ENCODE measurements around the gene ZNF280D. TPM values are rescaled to one million over a fixed set of nuclear protein-coding genes. Genes with fewer than 3 reads are reported as not detected.
A peak's percentile ranks its signal among the peaks of the same experiment; 100 is the strongest.
"Not testable (repeated sequence)": the region's sequence is repeated elsewhere in the genome, so short reads cannot be mapped to it uniquely, and the experiment has no call there.

The ZNF280D gene
- 2.3 TPM in 2 replicates for total RNA-seq (2014; rRNA removed; shearing (Covaris generic))
- polyA plus RNA-seq (2015; cell fraction: cytosol; rRNA removed), result 5.5 and 5.9 TPM in 2 replicates
- 14.8 and 16.0 TPM in 2 replicates for polyA plus RNA-seq (2015; cell fraction: nucleus; rRNA removed)

DNA sequence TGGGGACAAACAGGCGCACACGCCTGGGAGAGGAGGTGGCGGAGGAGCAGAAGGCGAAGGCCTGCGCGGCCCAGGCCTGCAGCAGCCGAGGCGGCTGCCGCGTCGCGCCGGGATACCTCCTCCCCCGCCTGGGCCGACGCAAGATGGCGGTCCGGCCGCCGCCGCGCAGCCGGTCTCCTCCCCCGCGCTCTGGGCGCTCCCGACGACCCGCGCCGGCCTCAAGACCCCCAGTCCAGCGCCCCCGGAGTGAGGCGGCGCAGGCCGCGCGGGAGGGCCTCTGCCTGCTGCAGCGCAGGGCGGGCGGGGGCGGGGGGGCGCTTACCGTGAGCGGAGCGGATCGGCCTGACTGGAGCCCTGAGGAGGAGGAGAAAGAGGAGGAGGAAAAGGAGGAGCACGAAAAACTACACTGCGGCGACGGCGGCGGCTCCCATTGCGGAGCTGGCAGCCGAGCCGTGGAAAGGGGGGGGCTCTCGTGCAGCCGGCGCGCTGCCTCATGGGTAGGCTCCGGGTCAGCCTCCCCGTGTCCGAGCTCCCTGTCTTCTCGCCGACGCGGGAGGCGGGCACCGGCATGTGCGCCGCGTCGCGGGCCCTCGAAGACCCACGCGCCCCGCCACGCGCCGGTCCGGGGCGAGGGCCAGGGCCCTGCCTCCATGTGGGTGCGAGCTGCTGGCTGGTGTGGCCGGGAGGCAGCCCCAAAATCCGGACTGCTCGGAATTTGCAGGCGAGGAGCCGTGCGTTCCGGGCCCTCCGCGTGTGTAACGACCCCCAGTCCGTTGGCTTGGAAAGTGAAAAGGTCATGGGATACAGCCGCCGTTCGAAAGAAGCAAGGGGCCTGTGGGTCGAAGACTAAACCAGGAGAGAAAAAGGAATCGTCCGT is at the start of gene ZNF280D:
ZNF280D (minus strand) TSS at position 374 of the 877 bp plus-strand sequence. CDS start 26,400 bp downstream, outside the sequence.
- peak; percentile 54 for DNase-seq (ENCODE audit: low read depth)

DNA sequence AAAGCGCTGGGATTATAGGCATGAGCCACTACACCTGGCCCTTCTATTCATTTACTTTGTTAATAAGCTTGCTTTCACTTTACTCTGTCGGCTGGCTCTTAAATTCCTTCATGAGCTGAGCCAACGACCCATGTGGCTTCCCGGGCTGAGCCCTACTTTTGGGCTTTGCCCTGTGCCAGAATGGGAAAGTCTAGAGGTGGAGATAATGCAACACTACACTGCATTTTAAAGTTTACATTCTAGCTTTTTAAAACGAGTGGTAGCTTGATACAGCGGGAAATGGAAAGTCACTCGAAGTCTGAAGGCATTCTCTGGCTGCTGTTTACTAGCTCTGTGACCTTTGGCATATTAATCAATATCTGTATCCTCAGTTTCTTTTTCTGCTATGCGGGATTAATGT is 49.0 kb upstream of the ZNF280D start:
- no peak for DNase-seq (ENCODE audit: low read depth)

GRCh38 chr15:56781666-56782065 is 48.4 kb upstream of the ZNF280D start:
- no peak for DNase-seq (ENCODE audit: low read depth)

DNA sequence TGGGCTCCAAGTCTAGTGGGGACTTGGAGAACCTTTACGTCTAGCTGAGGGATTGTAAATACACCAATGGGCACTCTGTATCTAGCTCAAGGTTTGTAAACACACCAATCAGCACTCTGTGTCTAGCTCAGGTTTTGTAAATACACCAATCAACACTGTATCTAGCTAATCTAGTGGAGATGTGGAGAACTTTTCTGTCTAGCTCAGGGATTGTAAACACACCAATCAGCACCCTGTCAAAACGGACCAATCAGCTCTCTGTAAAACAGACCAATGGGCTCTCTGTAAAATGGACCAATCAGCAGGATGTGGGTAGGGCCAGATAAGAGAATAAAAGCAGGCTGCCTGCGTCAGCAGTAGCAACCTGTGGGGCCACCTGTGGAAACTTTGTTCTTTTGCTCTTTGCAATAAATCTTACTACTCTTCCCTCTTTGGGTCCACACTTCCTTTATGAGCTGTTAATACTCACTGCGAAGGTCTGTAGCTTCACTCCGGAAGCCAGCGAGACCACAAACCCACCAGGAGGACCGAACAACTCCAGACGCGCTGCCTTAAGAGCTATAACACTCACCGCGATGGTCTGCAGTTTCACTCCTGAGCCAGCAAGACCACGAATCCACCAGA is 46.9 kb upstream of the ZNF280D start:
- DNase-seq (ENCODE audit: low read depth), result not testable (repeated sequence)

DNA sequence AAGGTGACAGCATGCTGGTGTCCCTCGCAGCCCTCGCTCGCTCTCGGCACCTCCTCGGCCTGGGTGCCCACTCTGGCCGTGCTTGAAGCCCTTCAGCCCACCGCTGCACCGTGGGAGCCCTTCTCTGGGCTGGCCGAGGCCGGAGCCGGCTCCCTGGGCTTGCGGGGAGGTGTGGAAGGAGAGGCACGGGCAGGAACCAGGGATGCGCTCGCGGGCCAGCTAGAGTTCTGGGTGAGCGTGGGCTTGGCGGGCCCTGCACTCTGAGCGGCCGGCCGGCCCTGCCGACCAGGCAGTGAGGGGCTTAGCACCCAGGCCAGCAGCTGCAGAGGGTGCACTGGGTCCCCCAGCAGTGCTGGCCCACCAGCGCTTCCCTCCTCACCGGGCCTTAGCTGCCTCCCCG is 46.1 kb upstream of the ZNF280D start:
- DNase-seq (ENCODE audit: low read depth), result not testable (repeated sequence)

GRCh38 chr15:56778761-56779160 is 45.5 kb upstream of the ZNF280D start:
- DNase-seq (ENCODE audit: low read depth), result no peak

DNA sequence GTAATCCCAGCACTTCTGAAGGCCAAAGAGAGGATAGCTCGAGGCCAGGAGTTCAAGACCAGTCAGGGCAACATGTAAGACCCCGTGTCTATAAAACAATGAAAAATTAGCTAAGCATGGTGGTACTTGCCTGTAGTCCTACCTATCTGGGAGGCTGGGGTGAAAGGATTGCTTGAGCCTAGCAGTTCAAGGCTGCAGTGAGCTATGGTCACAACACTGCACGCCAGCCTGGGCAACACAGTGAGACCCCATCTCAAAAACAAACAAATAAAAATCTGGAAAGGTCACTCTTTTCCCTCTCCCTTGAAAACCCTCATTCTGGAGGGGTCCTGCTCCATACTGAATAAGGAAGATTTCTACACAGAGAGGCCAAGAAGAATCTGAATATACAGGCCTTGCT is 43.5 kb upstream of the ZNF280D start:
- DNase-seq (ENCODE audit: low read depth), result no peak

DNA sequence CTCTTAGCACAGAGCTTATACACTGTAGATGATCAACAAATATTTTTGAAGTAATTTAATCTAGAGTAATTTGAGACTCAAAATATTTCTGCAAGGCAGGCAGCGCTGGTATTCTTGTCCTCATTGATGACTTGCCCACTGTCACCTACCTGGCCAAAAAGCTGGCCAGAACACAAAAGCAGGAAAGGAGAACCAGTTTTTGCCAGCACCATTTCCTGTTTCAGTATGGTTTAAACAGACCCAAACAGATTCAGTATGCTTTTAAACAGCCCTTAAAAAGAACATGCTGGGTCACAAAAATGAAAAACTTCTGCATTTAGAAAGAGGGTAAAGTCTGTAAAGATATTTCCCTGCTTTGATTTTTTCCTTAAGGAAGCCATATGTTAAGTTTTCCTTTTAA is 42.3 kb upstream of the ZNF280D start:
- no peak for DNase-seq (ENCODE audit: low read depth)

GRCh38 chr15:56774356-56774755 is 41.0 kb upstream of the ZNF280D start:
- DNase-seq (ENCODE audit: low read depth), result no peak

GRCh38 chr15:56772868-56773639 is 39.7 kb upstream of the ZNF280D start:
- no peak for DNase-seq (ENCODE audit: low read depth)

DNA sequence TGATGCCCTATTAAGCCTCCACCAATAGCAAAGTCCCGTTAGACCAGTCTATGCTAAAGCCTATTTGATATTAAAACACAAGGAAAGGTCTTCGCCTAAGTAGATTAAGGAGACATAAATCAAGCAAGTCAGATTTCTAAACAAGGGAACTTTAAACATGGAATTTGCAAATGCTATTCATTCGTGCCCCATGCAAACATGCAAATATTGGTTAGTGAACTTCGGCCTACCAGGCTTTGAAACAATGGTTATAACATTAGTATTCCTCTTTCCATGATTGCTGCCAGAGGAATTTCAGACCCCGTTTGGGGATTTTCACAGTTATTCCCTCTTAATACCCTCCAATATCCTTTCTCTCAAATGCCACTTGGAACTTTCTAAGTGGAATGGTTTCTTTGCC is 36.9 kb upstream of the ZNF280D start:
- no peak for DNase-seq (ENCODE audit: low read depth)

DNA sequence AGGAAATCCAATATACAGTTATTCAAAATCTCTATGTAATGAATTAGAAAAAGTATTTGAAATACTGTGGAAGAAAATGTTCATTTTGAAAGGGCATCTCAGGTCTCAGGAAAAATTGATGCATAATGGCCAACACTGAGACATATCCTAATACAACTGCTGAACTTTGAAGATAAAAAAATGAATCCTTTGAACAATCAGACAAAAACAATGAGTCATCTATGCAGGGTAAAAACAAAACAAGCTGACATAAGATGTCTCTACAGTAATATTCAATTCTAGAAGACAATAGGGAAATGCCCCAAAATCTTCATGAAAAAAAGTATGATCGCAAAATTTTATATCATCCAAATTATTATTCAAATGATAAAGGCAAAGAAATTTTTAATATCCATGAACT is 34.0 kb upstream of the ZNF280D start:
- DNase-seq (ENCODE audit: low read depth), result no peak

GRCh38 chr15:56765251-56765650 is 31.9 kb upstream of the ZNF280D start:
- DNase-seq (ENCODE audit: low read depth), result peak; percentile 74

DNA sequence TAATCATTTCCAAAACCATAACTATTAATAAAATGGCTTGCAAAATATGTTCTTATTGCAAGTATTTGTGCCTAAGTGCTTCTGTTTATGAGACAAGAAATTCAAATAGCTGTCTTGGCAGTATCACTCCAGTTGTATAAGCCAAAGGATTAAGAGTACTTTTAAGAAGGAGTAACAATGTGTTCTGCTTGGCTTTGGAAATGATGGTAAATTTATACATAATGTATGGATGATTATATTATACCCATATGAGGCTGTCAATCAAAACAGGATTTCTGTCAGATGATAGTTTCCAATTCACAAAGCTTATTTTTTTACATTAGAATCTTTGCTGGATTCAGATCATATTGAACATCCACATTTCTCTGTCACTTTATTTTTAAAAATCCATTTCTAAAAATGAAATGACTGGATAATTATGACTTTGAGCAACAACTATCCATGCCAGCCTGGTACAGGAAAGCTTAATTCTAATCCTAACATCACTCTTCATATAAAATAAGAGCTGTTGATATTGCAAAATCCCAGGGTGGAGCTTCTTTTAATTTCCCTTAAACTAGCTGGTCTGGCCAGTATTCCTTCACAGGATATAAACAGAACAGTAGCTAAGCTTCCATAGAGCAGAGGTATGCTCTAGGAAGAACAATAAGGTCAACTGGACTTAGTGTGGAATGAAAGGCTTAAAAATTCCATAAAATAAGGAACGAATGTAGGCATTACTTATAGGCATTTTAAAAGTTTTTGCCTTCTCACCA is 30.0 kb upstream of the ZNF280D start:
- DNase-seq (ENCODE audit: low read depth), result no peak

- peak; percentile 22 for DNase-seq (ENCODE audit: low read depth)
Observed at GRCh38 chr15:56760186-56760585, 26.9 kb upstream of the ZNF280D start.

GRCh38 chr15:56759450-56759845 is 26.1 kb upstream of the ZNF280D start:
- peak; percentile 93 for DNase-seq (ENCODE audit: low read depth)

DNA sequence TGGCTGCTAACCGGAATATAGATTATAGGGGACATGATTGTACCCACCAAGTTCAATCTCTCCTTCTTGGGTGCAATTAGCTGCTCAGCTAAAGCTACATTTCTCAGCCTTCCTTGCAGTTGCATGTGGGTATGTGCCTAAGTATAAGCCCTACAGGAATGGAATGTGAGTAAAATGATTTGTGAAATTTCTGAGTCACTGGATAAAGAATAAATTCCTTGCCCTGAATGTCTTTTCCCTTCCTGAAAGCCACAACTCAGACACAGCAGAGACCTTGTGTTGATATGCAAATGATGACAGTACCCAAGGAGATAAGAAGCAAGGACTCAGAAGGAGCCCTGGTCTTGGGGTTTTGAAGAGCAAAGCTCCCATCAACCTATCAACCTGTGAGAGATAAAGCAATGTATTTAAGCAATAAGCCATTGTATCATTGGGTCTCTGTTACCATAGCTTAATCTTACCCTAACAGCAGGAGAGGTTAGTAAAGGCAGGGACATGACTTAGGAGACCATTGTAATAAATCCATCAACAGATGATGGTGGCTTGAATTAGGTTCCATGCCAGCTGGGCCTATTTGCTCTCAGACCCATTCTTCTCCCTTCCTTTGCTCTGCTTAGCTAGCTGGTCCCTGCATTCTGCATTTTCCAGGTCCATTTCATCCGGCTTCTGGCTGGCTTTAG is 25.6 kb upstream of the ZNF280D start:
- peak; percentile 87 for DNase-seq (ENCODE audit: low read depth)

DNA sequence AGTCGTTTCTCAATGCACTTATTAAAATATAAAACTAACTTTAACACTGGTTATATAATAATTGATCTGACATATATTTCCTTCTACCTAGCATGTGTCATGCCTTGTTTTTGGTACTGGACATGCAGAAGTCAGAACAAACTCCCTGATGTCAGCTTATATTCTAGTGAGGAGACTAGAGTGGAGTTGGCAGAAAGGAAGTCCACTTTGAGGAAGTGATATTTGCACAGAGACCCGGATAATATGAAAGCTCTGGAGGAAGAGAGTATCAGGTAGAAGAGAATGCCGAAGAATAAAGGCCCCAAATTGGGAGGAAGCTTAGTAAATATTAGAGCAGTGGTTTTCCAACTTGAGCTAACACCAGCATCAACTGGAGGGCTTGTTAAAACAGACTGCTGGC is 24.6 kb upstream of the ZNF280D start:
- no peak for DNase-seq (ENCODE audit: low read depth)

DNA sequence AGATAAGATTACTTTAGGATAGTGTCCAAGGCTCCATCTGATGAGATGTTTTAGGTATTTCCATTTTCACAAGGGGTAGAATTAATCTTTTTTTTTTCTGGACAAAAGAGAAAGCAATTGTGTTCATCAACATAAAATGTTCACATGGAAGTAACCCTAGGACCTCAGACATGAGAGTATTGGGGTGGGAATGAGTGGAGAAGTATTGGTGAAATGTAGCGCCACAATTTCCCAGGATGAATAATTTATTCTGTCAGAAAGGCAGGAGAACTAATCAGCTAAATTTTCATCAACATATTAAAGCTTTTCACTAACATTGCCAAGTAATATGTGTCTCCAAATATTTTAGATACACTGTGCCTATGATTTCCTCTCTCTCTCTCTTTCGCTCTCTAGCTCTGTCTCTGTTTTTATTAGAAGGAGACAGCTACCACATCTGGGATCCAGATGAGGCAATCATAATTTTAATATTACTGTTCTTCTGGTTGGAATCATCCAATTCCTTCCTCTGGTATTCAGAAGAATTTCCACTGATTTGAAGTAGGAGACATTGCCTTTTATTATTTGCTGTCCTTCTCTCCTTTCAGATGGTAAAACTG is 21.6 kb upstream of the ZNF280D start:
- no peak for DNase-seq (ENCODE audit: low read depth)

DNA sequence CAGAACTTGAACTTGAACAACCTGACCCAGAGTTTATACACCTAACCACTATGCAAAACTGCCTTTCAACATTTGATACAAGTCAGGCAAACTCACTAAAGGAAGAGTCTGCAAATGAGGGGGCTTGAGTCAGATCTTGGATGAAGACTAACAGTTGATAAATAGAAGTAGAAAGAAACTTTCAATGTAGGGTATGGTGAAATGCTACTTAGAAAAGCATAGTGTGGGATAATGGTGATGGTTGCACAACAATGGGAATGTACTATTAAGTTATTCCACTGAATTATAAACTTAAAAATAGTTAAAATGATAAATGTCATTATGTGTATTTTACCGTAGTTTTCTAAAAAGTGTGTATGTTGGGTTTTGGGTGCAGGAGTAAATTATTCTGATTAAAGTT is 19.7 kb upstream of the ZNF280D start:
- no peak for DNase-seq (ENCODE audit: low read depth)
